Effector memory CD4-positive, alpha-beta T cell (primary cell): ENCODE measurements around the gene ABHD8.

Source experiments
- DNase-seq, 3 donors: peaks; one replicate each; pipeline ENCODE4 v3.0.0-alpha.2; 2020
- H3K27ac ChIP-seq: 2 replicates; pipeline ENCODE4 v1.7.0; 2013; ENCODE audit warnings: mild to moderate bottlenecking, low read length, moderate library complexity; ENCODE audit not compliant: insufficient read depth, poor library complexity, severe bottlenecking
- H3K27me3 ChIP-seq: replicated peaks from 2 replicates; pipeline ENCODE4 v1.7.0; 2013; ENCODE audit warnings: mild to moderate bottlenecking, low read length; ENCODE audit not compliant: insufficient read depth, control insufficient read depth, poor library complexity, severe bottlenecking
- H3K36me3 ChIP-seq: 2 replicates; pipeline ENCODE4 v1.7.0; 2013; ENCODE audit warnings: mild to moderate bottlenecking, low read length, moderate library complexity; ENCODE audit not compliant: control insufficient read depth, insufficient read depth
- H3K4me1 ChIP-seq: 2 replicates; pipeline ENCODE4 v1.7.0; 2013; ENCODE audit warnings: low read length, mild to moderate bottlenecking; ENCODE audit not compliant: control insufficient read depth, insufficient read depth, poor library complexity, severe bottlenecking
- H3K4me3 ChIP-seq: 2 replicates; pipeline ENCODE4 v1.7.0; 2013; ENCODE audit warnings: low read length, low read depth, mild to moderate bottlenecking; ENCODE audit not compliant: insufficient read depth, poor library complexity, severe bottlenecking
- H3K9me3 ChIP-seq: 2 replicates; pipeline ENCODE4 v1.7.0; 2013; ENCODE audit warnings: mild to moderate bottlenecking, low read length, moderate library complexity; ENCODE audit not compliant: control insufficient read depth

The ABHD8 gene

DNA sequence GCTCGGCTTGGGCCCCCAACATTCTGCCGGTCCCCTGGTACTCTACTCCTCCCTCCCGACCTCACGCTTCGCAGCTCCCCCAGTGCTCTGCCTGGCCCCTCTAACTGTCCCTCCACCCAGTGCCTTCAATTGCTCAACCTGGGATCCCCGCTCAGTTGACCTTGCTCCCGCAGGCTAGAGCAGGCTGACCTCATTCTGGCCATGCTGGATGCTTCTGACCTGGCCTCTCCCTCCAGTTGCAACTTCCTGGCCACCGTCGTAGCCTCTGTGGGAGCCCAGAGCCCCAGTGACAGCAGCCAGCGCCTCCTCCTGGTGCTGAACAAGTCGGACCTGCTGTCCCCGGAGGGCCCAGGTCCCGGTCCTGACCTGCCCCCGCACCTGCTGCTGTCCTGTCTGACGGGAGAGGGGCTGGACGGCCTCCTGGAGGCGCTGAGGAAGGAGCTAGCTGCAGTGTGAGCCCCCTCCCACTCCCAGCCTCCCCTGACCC is 37.7 kb upstream of the ABHD8 start:
- Histone ChIP-seq H3K27ac (no peak overlapping the region), H3K27me3 (no peaks in the 10 kb centered on the region), H3K4me3 (no peak overlapping the region), H3K36me3 (peaks cover 6% of the 10 kb centered on the region), H3K9me3 (no peaks in the 10 kb centered on the region), H3K4me1 (peaks cover 18% of the 10 kb centered on the region)
- no peak for DNase-seq

GRCh38 chr19:17340302-17340870 is 37.2 kb upstream of the ABHD8 start:
- no peak overlapping the region for H3K27ac ChIP-seq
- peaks cover 19% of the 10 kb centered on the region for H3K4me1 ChIP-seq
- no peak overlapping the region for H3K4me3 ChIP-seq
- no peak for DNase-seq
- H3K36me3 ChIP-seq, result peaks cover 6% of the 10 kb centered on the region
- H3K9me3 ChIP-seq, result no peaks in the 10 kb centered on the region
- H3K27me3 ChIP-seq, result no peaks in the 10 kb centered on the region

GRCh38 chr19:17339088-17339741 is 36.0 kb upstream of the ABHD8 start:
- no peak for DNase-seq
- Histone ChIP-seq H3K4me3 (no peak overlapping the region), H3K27ac (no peak overlapping the region)

DNA sequence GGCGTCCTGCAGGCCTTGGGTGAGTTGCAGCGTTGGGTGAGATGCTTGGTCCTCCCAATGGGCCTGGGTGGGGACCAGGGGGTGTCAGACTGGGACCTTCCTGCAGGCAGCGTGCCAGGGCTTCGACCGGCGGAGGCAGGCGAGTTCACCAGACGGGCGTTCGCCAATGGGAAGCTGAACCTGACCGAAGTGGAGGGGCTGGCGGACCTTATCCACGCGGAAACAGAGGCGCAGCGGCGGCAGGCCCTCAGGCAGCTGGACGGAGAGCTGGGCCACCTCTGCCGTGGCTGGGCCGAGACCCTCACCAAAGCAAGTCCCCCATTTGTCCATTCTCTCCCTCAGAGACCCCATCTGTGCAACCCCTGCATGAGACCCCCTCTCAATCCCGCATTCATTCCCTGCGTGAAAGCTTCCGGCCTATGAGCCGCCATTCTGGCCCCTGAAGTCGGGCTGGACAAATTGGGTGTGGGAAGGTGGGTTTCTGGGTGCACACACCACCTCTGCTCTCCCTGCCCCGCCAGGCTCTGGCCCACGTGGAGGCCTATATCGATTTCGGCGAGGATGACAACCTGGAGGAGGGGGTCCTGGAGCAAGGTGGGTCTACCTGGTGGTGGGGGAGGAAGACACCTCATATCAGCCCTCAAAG is 35.3 kb upstream of the ABHD8 start:
- Histone ChIP-seq H3K9me3 (no peaks in the 10 kb centered on the region), H3K4me1 (peaks cover 34% of the 10 kb centered on the region), H3K27me3 (no peaks in the 10 kb centered on the region), H3K4me3 (peak overlapping the region; percentile 77), H3K36me3 (peaks cover 6% of the 10 kb centered on the region), H3K27ac (peak overlapping the region; percentile 55)
- DNase-seq, result no peak

More at GRCh38 chr19:17339088-17339741, 36.0 kb upstream of the ABHD8 start:
- Histone ChIP-seq H3K27me3 (no peaks in the 10 kb centered on the region), H3K36me3 (peaks cover 6% of the 10 kb centered on the region), H3K9me3 (no peaks in the 10 kb centered on the region), H3K4me1 (peaks cover 28% of the 10 kb centered on the region)

DNA sequence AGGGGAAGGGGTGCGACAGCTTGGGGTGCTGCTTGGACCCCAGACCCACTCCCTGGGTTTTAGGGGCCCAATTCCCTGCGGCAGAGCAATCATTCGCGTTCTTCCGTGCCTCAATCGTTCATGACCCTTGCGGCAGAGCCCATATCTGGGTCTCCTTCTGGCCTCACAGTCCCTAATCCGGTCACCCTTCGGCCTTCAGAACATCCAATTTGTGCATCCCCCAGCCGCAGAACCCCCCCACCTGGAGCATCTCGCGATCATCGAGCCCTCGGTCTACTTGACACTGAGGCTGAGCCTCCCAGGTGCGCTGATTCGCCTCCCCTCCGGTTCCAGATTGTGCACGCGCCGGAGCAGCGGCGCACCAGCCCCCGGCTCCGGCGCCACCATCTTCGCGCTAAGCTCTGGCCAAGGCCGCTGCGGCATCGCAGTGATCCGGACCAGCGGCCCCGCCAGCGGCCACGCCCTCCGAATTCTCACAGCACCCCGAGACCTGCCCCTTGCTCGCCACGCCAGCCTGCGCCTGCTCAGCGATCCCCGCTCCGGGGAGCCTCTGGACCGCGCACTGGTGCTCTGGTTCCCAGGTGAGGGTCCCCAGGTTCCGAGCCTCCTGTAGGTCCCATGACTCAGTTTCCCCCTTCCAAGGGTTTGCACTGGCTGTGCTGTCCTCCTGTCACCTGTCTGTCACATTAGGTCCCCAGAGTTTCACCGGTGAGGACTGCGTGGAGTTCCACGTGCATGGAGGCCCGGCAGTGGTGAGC is 34.6 kb upstream of the ABHD8 start:
- H3K27me3 ChIP-seq, result no peaks in the 10 kb centered on the region
- no peak for DNase-seq
- H3K9me3 ChIP-seq, result no peaks in the 10 kb centered on the region
- peaks cover 6% of the 10 kb centered on the region for H3K36me3 ChIP-seq
- peak overlapping the region; percentile 77 for H3K4me3 ChIP-seq
- H3K4me1 ChIP-seq, result peaks cover 35% of the 10 kb centered on the region
- H3K27ac ChIP-seq, result peak overlapping the region; percentile 55

GRCh38 chr19:17336872-17337674 is 33.8 kb upstream of the ABHD8 start, which contains the start of gene GTPBP3:
GTPBP3 (plus strand) TSS chr19:17337553; CDS start chr19:17337612, 59 bp downstream.
- Histone ChIP-seq H3K4me3 (peak within 1 kb of the TSS; percentile 77), H3K27ac (peak within 1 kb of the TSS; percentile 69), H3K9me3 (no peaks in the 10 kb centered on the region), H3K4me1 (peaks cover 35% of the 10 kb centered on the region), H3K36me3 (peaks cover 6% of the 10 kb centered on the region), H3K27me3 (no peaks in the 10 kb centered on the region)
- peak; percentile 87 to 95 (median 95) for DNase-seq

GRCh38 chr19:17335575-17335974 is 32.4 kb upstream of the ABHD8 start:
- no peak overlapping the region for H3K27ac ChIP-seq
- H3K9me3 ChIP-seq, result no peaks in the 10 kb centered on the region
- H3K4me1 ChIP-seq, result peaks cover 35% of the 10 kb centered on the region
- H3K4me3 ChIP-seq, result peak overlapping the region; percentile 81
- no peaks in the 10 kb centered on the region for H3K36me3 ChIP-seq
- DNase-seq, result no peak
- H3K27me3 ChIP-seq, result no peaks in the 10 kb centered on the region

DNA sequence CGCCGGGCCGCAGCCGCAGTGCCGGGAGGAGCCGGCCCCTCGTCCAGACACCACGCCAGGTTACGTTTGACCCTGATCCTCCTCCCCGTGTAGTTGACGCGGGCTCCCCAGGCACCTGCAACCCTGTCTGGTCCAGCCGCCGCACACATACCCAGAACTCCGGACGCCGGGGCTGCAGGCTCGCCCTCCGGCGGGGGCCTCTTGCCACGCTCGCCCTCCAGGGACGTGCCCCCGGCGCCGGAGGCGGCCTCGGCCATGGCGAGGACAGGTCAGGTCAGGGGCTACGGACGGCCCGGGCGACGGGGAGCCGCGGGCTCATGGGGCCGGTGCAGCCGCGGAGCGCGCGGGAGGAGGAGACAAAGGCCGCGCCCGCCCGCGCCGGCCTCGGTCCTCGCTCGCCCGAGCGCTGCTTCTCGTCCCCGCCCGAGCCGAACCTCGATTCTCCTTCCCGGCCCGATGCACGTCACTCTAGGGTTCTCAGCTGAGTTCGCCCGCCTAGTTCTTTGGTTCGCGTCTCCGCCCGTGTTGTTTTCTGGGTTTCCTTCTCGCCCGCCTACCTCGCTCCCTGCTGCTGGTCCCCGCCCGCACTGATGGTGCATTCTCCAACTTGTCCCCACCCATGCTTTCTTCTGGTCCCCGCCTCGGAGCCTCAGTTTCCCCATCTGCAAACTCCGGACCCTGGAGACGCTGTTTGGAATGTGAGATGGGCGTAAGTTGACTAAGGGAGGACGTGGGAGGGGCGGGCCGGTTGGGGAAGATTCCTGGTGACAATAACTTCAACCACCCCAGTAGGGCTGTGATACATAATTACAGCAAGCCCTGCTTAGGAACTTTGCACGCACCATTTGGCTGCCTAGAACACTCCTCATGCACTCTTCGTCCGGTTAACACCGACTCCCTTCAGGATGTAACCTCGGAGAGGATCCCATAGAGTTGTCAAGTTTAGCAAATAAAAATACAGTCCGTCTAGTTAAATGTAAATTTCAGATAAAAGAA is 31.5 kb upstream of the ABHD8 start, which contains the start of gene ANO8:
ANO8 (minus strand) TSS at position 442 of the 996 bp plus-strand sequence; CDS start at position 257, 185 bp downstream.
- H3K36me3 ChIP-seq, result no peaks in the 10 kb centered on the region
- peak within 1 kb of the TSS; percentile 66 for H3K27ac ChIP-seq
- no peaks in the 10 kb centered on the region for H3K27me3 ChIP-seq
- peaks cover 35% of the 10 kb centered on the region for H3K4me1 ChIP-seq
- peak; percentile 79 to 90 (median 87) for DNase-seq
- H3K9me3 ChIP-seq, result no peaks in the 10 kb centered on the region
- peak within 1 kb of the TSS; percentile 81 for H3K4me3 ChIP-seq
